Measurements from ENCODE around the gene CHI3L1.

CHI3L1 gene

DNA sequence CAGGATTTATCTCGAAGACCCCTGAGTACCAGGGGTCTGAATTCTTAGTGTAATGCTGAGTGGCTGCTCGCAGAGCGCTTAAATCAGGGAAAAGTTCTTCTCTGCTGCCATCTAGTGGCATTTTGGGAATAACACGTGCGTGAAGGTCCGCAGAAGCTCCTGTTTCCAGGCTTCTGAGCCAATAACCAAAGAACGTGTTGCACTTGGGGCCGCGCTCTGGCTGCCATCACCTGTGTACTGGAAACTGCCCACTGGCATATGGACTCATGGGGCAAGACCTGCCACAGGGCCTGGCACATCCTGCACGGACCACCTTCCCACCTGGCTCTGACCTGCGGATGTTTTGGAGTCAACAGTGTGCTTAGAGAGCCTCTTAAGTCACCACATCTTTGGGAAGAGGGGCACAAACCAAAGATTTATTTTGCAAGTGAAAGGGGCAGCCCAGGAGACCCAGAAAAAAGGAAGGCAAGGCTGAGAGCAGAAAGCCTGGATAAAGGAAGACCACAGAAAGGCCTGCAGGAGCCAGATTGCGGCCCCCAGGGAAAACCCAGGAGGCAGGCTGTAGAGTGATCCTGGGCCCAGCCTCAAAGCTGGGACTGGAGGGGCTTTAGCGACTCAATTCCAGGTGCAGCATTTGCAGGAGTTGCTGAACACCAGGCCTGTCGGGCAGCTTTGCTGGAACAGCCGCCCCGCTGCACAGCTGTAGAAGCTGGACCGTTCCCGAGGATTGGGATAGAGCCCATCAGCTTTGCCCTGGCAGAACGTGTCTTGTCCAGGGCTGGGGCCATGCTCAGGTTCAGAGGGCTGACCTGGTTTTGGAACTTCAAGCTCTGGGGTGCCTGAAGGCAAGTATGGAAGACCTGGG is 30.0 kb upstream of the CHI3L1 start:
- Histone ChIP-seq H3K4me3 (ENCODE audit: low read length) (no peak overlapping the region), H3K4me1 (ENCODE audit: control insufficient read depth, insufficient read depth, low read length) (no peaks in the 10 kb centered on the region), H3K9me3 (ENCODE audit: control insufficient read depth, low read length) (no peaks in the 10 kb centered on the region), H3K27me3 (ENCODE audit: control insufficient read depth, insufficient read depth, low read length) (peaks cover 13% of the 10 kb centered on the region), H3K36me3 (ENCODE audit: control insufficient read depth, insufficient read depth, low read length) (no peaks in the 10 kb centered on the region), H3K9ac (ENCODE audit: low read length) (no peak overlapping the region)

DNA sequence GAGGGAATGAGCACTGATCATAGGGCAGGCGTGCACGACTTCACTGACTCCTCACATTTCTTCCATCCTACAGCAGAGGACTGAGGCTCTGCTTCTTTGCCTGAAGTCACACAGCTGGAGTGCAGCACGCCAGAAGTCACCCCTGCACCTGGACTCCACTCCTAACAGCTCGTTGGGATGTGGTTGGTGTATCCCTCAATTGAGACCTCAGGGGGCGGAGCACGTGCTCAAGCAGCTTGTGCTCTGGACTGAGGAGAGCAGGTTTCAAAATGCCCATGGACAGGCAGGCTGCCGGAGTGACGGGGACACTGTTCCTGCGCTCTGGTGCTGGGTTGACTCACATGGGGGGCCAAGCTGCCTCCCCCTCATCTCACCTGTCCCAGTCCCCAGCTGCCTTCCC is 29.1 kb upstream of the CHI3L1 start:
- peaks cover 13% of the 10 kb centered on the region for H3K27me3 ChIP-seq (ENCODE audit: control insufficient read depth, insufficient read depth, low read length)
- no peaks in the 10 kb centered on the region for H3K4me1 ChIP-seq (ENCODE audit: control insufficient read depth, insufficient read depth, low read length)
- H3K36me3 ChIP-seq (ENCODE audit: control insufficient read depth, insufficient read depth, low read length) = no peaks in the 10 kb centered on the region
- H3K4me3 ChIP-seq (ENCODE audit: low read length) = no peak overlapping the region
- H3K9ac ChIP-seq (ENCODE audit: low read length) = no peak overlapping the region
- no peaks in the 10 kb centered on the region for H3K9me3 ChIP-seq (ENCODE audit: control insufficient read depth, low read length)

GRCh38 chr1:203214871-203215270 is 28.4 kb upstream of the CHI3L1 start:
- no peaks in the 10 kb centered on the region for H3K4me1 ChIP-seq (ENCODE audit: control insufficient read depth, insufficient read depth, low read length)
- no peaks in the 10 kb centered on the region for H3K36me3 ChIP-seq (ENCODE audit: control insufficient read depth, insufficient read depth, low read length)
- peaks cover 13% of the 10 kb centered on the region for H3K27me3 ChIP-seq (ENCODE audit: control insufficient read depth, insufficient read depth, low read length)
- H3K4me3 ChIP-seq (ENCODE audit: low read length) = no peak overlapping the region
- H3K9me3 ChIP-seq (ENCODE audit: control insufficient read depth, low read length) = no peaks in the 10 kb centered on the region
- no peak overlapping the region for H3K9ac ChIP-seq (ENCODE audit: low read length)

DNA sequence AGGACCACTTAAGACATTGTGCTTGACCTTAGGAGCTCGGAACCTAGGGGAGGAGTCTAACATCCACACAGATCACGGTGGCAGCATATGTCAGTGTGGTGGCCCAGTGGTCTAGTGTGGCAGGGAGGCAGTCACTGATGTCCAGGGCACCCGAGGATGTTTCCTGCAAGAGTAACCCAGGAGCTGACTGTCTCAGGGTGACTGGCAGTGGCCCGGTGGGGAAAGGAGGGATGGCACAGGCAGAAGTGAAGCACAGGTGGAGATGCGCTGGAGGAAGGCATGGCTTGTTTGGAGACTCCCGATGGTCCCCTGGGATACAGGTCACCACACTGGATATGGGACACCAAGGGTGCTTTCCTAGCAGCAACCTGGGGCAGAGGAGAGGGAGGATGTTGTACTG is 26.6 kb upstream of the CHI3L1 start:
- H3K4me1 ChIP-seq (ENCODE audit: control insufficient read depth, insufficient read depth, low read length) = no peaks in the 10 kb centered on the region
- H3K9me3 ChIP-seq (ENCODE audit: control insufficient read depth, low read length) = no peaks in the 10 kb centered on the region
- no peak overlapping the region for H3K4me3 ChIP-seq (ENCODE audit: low read length)
- H3K27me3 ChIP-seq (ENCODE audit: control insufficient read depth, insufficient read depth, low read length) = peaks cover 13% of the 10 kb centered on the region
- H3K36me3 ChIP-seq (ENCODE audit: control insufficient read depth, insufficient read depth, low read length) = no peaks in the 10 kb centered on the region
- H3K9ac ChIP-seq (ENCODE audit: low read length) = no peak overlapping the region

DNA sequence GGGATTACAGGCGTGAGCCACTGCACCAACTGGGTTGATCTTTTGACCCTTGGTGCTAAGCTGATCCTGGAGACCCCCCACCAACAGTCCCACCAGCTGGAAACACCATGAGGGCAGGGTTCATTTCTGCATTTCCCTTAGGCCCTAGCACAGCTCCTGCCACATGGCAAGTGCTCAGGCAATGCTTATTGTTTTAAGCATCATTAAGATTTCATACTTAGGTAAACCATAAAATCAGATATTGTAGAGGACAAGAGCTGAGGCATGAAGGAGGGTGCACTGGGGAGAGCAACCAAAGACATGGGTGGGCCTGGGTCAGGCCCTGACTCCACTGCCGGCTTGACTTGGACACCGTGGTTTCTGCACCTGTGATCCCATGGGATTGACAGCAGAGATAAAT is 25.3 kb upstream of the CHI3L1 start:
- Histone ChIP-seq H3K9me3 (ENCODE audit: control insufficient read depth, low read length) (no peaks in the 10 kb centered on the region), H3K4me3 (ENCODE audit: low read length) (no peak overlapping the region), H3K27me3 (ENCODE audit: control insufficient read depth, insufficient read depth, low read length) (peaks cover 7% of the 10 kb centered on the region), H3K9ac (ENCODE audit: low read length) (no peak overlapping the region), H3K36me3 (ENCODE audit: control insufficient read depth, insufficient read depth, low read length) (no peaks in the 10 kb centered on the region), H3K4me1 (ENCODE audit: control insufficient read depth, insufficient read depth, low read length) (no peaks in the 10 kb centered on the region)

DNA sequence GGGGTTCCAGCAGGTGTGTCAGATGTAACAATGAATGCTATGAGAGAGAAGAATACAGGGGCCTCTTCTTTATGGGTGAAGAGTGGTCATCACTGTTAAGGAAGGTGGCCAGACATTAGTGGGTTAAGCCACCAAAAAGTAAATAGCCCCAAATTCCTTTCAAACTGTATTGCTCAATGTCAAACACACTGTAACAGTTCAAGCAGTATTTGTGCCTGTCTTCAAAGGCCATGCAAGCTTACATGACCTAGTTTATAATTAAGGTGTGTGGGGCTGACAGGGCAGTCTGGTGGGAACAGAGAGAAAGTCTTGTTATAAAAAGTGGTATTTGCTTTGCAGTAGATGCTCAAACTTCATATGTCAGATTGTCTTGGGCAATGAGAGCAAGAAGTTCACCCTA is 24.5 kb upstream of the CHI3L1 start:
- no peak overlapping the region for H3K4me3 ChIP-seq (ENCODE audit: low read length)
- H3K36me3 ChIP-seq (ENCODE audit: control insufficient read depth, insufficient read depth, low read length) = no peaks in the 10 kb centered on the region
- H3K4me1 ChIP-seq (ENCODE audit: control insufficient read depth, insufficient read depth, low read length) = no peaks in the 10 kb centered on the region

DNA sequence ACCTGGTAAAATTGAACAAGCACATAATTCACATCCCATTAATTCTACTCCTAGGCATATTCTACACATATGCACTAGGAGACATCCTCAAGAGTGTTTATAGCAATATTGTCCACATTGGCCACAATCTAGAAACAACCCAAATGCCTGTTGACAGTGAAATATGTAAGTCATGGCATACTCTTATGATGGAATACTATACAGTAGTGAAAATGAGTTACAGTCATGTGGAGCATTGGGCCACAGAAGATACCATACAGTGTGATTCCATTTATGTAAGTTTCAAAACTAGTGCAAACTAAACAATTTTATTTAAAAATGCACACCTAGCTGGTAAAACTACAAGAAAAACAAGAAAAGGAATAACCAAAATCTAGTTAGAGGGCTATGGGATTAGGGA is 23.8 kb upstream of the CHI3L1 start:
- H3K9ac ChIP-seq (ENCODE audit: low read length) = no peak overlapping the region
- no peaks in the 10 kb centered on the region for H3K9me3 ChIP-seq (ENCODE audit: control insufficient read depth, low read length)
- H3K4me1 ChIP-seq (ENCODE audit: control insufficient read depth, insufficient read depth, low read length) = no peaks in the 10 kb centered on the region
- no peaks in the 10 kb centered on the region for H3K27me3 ChIP-seq (ENCODE audit: control insufficient read depth, insufficient read depth, low read length)
- no peak overlapping the region for H3K4me3 ChIP-seq (ENCODE audit: low read length)
- no peaks in the 10 kb centered on the region for H3K36me3 ChIP-seq (ENCODE audit: control insufficient read depth, insufficient read depth, low read length)

More for the DNA sequence above, 24.5 kb upstream of the CHI3L1 start:
- H3K27me3 ChIP-seq (ENCODE audit: control insufficient read depth, insufficient read depth, low read length) = peaks cover 3% of the 10 kb centered on the region
- no peak overlapping the region for H3K9ac ChIP-seq (ENCODE audit: low read length)
- no peaks in the 10 kb centered on the region for H3K9me3 ChIP-seq (ENCODE audit: control insufficient read depth, low read length)

- no peak overlapping the region for H3K4me3 ChIP-seq (ENCODE audit: low read length)
- H3K27me3 ChIP-seq (ENCODE audit: control insufficient read depth, insufficient read depth, low read length) = no peaks in the 10 kb centered on the region
- H3K9ac ChIP-seq (ENCODE audit: low read length) = no peak overlapping the region
- H3K4me1 ChIP-seq (ENCODE audit: control insufficient read depth, insufficient read depth, low read length) = no peaks in the 10 kb centered on the region
- no peaks in the 10 kb centered on the region for H3K9me3 ChIP-seq (ENCODE audit: control insufficient read depth, low read length)
- H3K36me3 ChIP-seq (ENCODE audit: control insufficient read depth, insufficient read depth, low read length) = no peaks in the 10 kb centered on the region
Measured at GRCh38 chr1:203208181-203208580, 21.7 kb upstream of the CHI3L1 start.

- Histone ChIP-seq H3K9me3 (ENCODE audit: control insufficient read depth, low read length) (no peaks in the 10 kb centered on the region), H3K4me3 (ENCODE audit: low read length) (no peak overlapping the region), H3K27me3 (ENCODE audit: control insufficient read depth, insufficient read depth, low read length) (no peaks in the 10 kb centered on the region), H3K4me1 (ENCODE audit: control insufficient read depth, insufficient read depth, low read length) (no peaks in the 10 kb centered on the region), H3K9ac (ENCODE audit: low read length) (no peak overlapping the region), H3K36me3 (ENCODE audit: control insufficient read depth, insufficient read depth, low read length) (no peaks in the 10 kb centered on the region)
Measured at GRCh38 chr1:203207751-203208150, 21.2 kb upstream of the CHI3L1 start.

GRCh38 chr1:203206129-203206687 is 19.7 kb upstream of the CHI3L1 start:
- no peaks in the 10 kb centered on the region for H3K9me3 ChIP-seq (ENCODE audit: control insufficient read depth, low read length)
- H3K4me3 ChIP-seq (ENCODE audit: low read length) = no peak overlapping the region
- no peaks in the 10 kb centered on the region for H3K4me1 ChIP-seq (ENCODE audit: control insufficient read depth, insufficient read depth, low read length)
- no peaks in the 10 kb centered on the region for H3K27me3 ChIP-seq (ENCODE audit: control insufficient read depth, insufficient read depth, low read length)
- no peaks in the 10 kb centered on the region for H3K36me3 ChIP-seq (ENCODE audit: control insufficient read depth, insufficient read depth, low read length)
- H3K9ac ChIP-seq (ENCODE audit: low read length) = no peak overlapping the region

DNA sequence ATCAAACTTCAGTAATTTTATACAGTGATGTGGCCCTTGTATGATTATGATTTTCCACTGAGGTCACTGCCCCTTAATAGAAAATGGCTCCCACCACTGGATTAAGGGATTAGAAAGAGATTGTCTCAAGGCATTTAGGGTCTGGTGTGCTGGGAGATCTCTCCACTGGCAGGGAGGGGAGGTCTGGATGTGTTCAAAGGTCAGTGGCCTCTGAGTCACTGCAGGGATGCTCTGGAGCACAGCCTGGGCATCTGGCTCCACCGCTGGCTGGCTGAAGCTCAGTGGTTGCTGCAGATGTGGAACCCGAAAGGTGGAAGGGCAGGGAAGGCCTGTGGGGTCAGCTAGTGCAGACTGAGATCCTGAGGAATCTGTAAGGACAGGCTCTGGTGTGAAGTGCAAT is 18.3 kb upstream of the CHI3L1 start:
- H3K4me1 ChIP-seq (ENCODE audit: control insufficient read depth, insufficient read depth, low read length) = no peaks in the 10 kb centered on the region
- H3K27me3 ChIP-seq (ENCODE audit: control insufficient read depth, insufficient read depth, low read length) = peaks cover 3% of the 10 kb centered on the region
- H3K9me3 ChIP-seq (ENCODE audit: control insufficient read depth, low read length) = no peaks in the 10 kb centered on the region
- no peak overlapping the region for H3K9ac ChIP-seq (ENCODE audit: low read length)
- H3K4me3 ChIP-seq (ENCODE audit: low read length) = no peak overlapping the region
- no peaks in the 10 kb centered on the region for H3K36me3 ChIP-seq (ENCODE audit: control insufficient read depth, insufficient read depth, low read length)

DNA sequence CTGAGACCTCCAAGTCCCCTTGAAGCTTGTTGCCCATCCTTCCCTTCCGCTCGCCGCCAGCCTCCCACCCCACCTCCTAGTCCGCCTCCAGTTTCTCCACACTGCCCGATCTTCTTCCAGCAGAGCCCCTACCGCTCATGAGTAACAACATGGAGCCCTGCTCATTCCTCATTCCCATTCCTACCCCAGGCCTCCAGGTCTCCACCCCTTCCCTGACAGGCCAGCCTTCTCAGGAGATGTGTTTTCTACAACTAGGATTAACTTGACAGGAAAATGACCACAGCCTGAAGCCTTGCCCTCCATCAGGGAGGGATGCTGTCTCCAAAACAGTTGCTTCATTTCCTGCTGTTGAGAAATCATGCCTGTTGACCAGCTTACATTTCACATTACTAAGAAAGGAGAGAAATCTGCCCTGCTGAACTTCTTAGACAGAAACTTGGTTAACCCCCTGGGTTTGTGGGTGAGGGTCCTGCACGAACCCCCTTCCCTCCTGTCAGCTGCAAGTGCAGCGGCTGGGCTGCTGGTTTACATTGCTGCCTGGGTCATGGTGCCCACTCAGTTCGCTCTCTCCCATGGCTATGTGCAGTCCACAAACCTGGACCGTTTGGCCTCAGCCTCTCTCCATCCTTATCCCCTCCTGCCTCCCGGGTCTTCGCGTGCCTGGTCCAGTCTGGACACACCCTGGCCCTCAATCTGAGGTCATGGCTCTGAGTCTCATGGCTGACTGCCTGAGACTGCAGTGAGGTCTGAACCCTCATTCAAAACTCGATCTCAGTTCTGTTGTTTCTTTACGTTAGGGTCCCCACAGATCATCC is 16.1 kb upstream of the CHI3L1 start:
- Histone ChIP-seq H3K27me3 (ENCODE audit: control insufficient read depth, insufficient read depth, low read length) (peaks cover 8% of the 10 kb centered on the region), H3K9ac (ENCODE audit: low read length) (no peak overlapping the region), H3K36me3 (ENCODE audit: control insufficient read depth, insufficient read depth, low read length) (no peaks in the 10 kb centered on the region), H3K4me3 (ENCODE audit: low read length) (no peak overlapping the region), H3K4me1 (ENCODE audit: control insufficient read depth, insufficient read depth, low read length) (no peaks in the 10 kb centered on the region), H3K9me3 (ENCODE audit: control insufficient read depth, low read length) (no peaks in the 10 kb centered on the region)

All from mucosa of stomach (tissue), 1 donor.